GM12878 (cell line): ENCODE data around the gene AKAP13. TPM values are rescaled to one million over a fixed set of nuclear protein-coding genes. Genes with fewer than 3 reads are reported as not detected.

ENCODE experiments used
- ATAC-seq: fragments of 200-7000 bp; cut with Tn5 transposase; 3 replicates; pipeline ENCODE4 v1.9.1; 2020; ENCODE audit warnings: mild to moderate bottlenecking, moderate library complexity
- BruUV-seq: library from RNA; stranded (reverse); fragments of 400-500 nt; replicated peaks from 2 replicates; lab custom pipeline; 2021; lab: Mats Ljungman, UMichigan
- CTCF ChIA-PET: fragments of 300-600 bp; sonication (Branson Sonifier 250); formaldehyde crosslinking; extraction: SDS; loops from one replicate; lab custom pipeline; 2021; ENCODE audit warnings: inconsistent platforms; lab: Yijun Ruan, JAX
- POLR2A ChIA-PET: fragments of 350-600 bp; formaldehyde crosslinking; extraction: SDS; loops from one replicate; lab custom pipeline; 2021; ENCODE audit warnings: inconsistent platforms; lab: Charles Lee
- RAD21 ChIA-PET: fragments of 300-600 bp; sonication (Branson Sonifier 250); formaldehyde crosslinking; loops from one replicate; lab custom pipeline; 2023; ENCODE audit warnings: antibody characterized with exemption; ENCODE audit not compliant: unreplicated experiment; lab: Charles Lee
- SMC1A ChIA-PET: fragments of 300-600 bp; sonication (Branson Sonifier 250); formaldehyde crosslinking; loops from one replicate; lab custom pipeline; 2023; ENCODE audit not compliant: unreplicated experiment, uncharacterized antibody; lab: Charles Lee
- DNase-seq: peaks from one replicate; pipeline ENCODE4 v3.0.0-alpha.2; 2011; ENCODE audit warnings: low read depth, low spot score
- FAIRE-seq: peaks from 3 replicates; lab custom pipeline; 2011; peaks lifted over from hg19 to GRCh38; lab: Jason Lieb, UNC
- H2AFZ ChIP-seq: 2 replicates; pipeline ENCODE4 v1.6.0; 2011; ENCODE audit warnings: low read depth, low read length, control low read depth; ENCODE audit not compliant: control insufficient read depth
- H3K27ac ChIP-seq: 2 replicates; pipeline ENCODE4 v1.5.1; 2011; ENCODE audit warnings: control low read depth; ENCODE audit not compliant: control insufficient read depth, insufficient read depth
- H3K27me3 ChIP-seq, 2 experiments: replicated peaks in 1 of 2; 2 replicates each; pipeline versions ENCODE4 v1.6.0 to v1.6.1; 2011; ENCODE audit warnings: low read length in 1 of 2; ENCODE audit not compliant: control insufficient read depth in 2 of 2, insufficient read depth in 2 of 2
- H3K36me3 ChIP-seq, 2 experiments: 2 replicates each; pipeline ENCODE4 v1.5.1; 2011; ENCODE audit warnings: low read length in 1 of 2; ENCODE audit not compliant: control insufficient read depth in 2 of 2, insufficient read depth in 2 of 2
- H3K4me1 ChIP-seq: 2 replicates; pipeline ENCODE4 v1.6.1; 2011; ENCODE audit warnings: mild to moderate bottlenecking, low read length, moderate library complexity, mixed read lengths; ENCODE audit not compliant: control insufficient read depth, insufficient read depth
- H3K4me2 ChIP-seq: 2 replicates; pipeline ENCODE4 v1.6.0; 2011; ENCODE audit warnings: control low read depth; ENCODE audit not compliant: control insufficient read depth, insufficient read depth
- H3K4me3 ChIP-seq: fragments of 200-600 bp; sonication (generic); 2 replicates; pipeline ENCODE4 v1.5.1; 2016
- H3K79me2 ChIP-seq: 2 replicates; pipeline ENCODE4 v1.6.0; 2011; ENCODE audit warnings: low read length; ENCODE audit not compliant: control insufficient read depth, insufficient read depth
- H3K9ac ChIP-seq: 2 replicates; pipeline ENCODE4 v1.8.0; 2011; ENCODE audit warnings: low read length, control low read depth, mixed read lengths; ENCODE audit not compliant: control insufficient read depth, insufficient read depth
- H3K9me3 ChIP-seq: replicated peaks from 3 replicates; pipeline ENCODE4 v1.5.1; 2011; ENCODE audit warnings: mild to moderate bottlenecking, low read length; ENCODE audit not compliant: control insufficient read depth, insufficient read depth
- H4K20me1 ChIP-seq: 2 replicates; pipeline ENCODE4 v1.6.0; 2011; ENCODE audit not compliant: control insufficient read depth, insufficient read depth
- ASH2L ChIP-seq: fragments of 300-600, 200-600 bp; sonication (generic); IDR thresholded peaks from 2 replicates; pipeline ENCODE4 v1.6.1; 2017; ENCODE audit warnings: low read depth, mild to moderate bottlenecking, borderline replicate concordance
- CREB1 ChIP-seq: IDR thresholded peaks from 2 replicates; pipeline ENCODE4 v1.6.1; 2012; ENCODE audit warnings: low read depth, mild to moderate bottlenecking, inconsistent platforms
- CREM ChIP-seq: IDR thresholded peaks from 2 replicates; pipeline ENCODE4 v1.6.1; 2014; ENCODE audit warnings: antibody characterized with exemption, low read depth
- E2F4 ChIP-seq: IDR thresholded peaks from 2 replicates; pipeline ENCODE4 v1.6.1; 2012; ENCODE audit warnings: low read depth, low read length, improper control_type of control experiment
- EED ChIP-seq: sonication (generic); IDR thresholded peaks from 2 replicates; pipeline ENCODE4 v1.6.1; 2016; ENCODE audit warnings: antibody characterized with exemption, low read depth
- EGR1 ChIP-seq, 2 experiments: IDR thresholded peaks; 1 replicate in 1 of 2; 2 replicates in 1 of 2; pipeline ENCODE4 v1.6.1; 2011 to 2012; ENCODE audit warnings: low read depth in 2 of 2, low read length in 2 of 2, borderline replicate concordance in 1 of 2, mild to moderate bottlenecking in 1 of 2, moderate library complexity in 1 of 2
- IKZF2 ChIP-seq, 2 experiments: fragments of 450-650 bp; IDR thresholded peaks; 2 replicates each; pipeline ENCODE4 v1.6.1; 2017; ENCODE audit warnings: mild to moderate bottlenecking in 2 of 2, moderate library complexity in 2 of 2
- RUNX3 ChIP-seq: IDR thresholded peaks from 2 replicates; pipeline ENCODE4 v1.6.1; 2012; ENCODE audit warnings: low read length, inconsistent platforms
- TCF7 ChIP-seq: IDR thresholded peaks from 2 replicates; pipeline ENCODE4 v1.6.1; 2014; ENCODE audit warnings: antibody characterized with exemption, borderline replicate concordance
- WGBS: methylation state at CpG from one replicate; pipeline ENCODE4 v1.1.6; 2016; ENCODE audit warnings: low lambda C conversion rate; ENCODE audit not compliant: insufficient replicate concordance, insufficient coverage; ENCODE audit errors: missing lambda C conversion rate; 5-methylcytosine and 5-hydroxymethylcytosine counted together
- in situ Hi-C: fragments of 300-500 bp; cut with MboI; formaldehyde crosslinking; loops from 9 replicates; pipeline ENCODE4 v1.14.3; 2018; ENCODE audit warnings: mixed read lengths
- intact Hi-C: fragments of 100-400 bp; cut with micrococcal nuclease; formaldehyde crosslinking; loops from one replicate; pipeline ENCODE4 v1.14.2; 2022; ENCODE audit not compliant: unreplicated experiment
- polyA plus RNA-seq, 11 experiments: library from polyadenylated mRNA; depleted of rRNA in 4 of 11; unstranded in 6 of 11; stranded (reverse) in 5 of 11; fragments of >200 nt; fragmentation: Nextera tagmentation in 4 of 11; fragmentation: Illumina TruSeq in 1 of 11; extraction: Ambion mirVana in 4 of 11; extraction: Trizol in 1 of 11; gene quantifications; 1 replicate in 1 of 11; 2 replicates in 10 of 11; pipeline versions ENCODE4 v1.2.1 to v1.2.3, GENCODE V29; 2011 to 2016; ENCODE audit warnings: inconsistent platforms in 2 of 11, missing spikeins in 2 of 11, low read depth in 1 of 11
- total RNA-seq, 4 experiments: library from RNA; depleted of rRNA in 3 of 4; stranded (reverse); fragments of >200 nt in 3 of 4; fragmentation: Illumina TruSeq in 1 of 4; extraction: Trizol in 1 of 4; gene quantifications; 2 replicates each; pipeline versions ENCODE4 v1.2.1 to v1.2.3, GENCODE V29; 2013 to 2021

AKAP13 gene
- total and polyA plus RNA-seq, 10 of the 15 experiments (the other 5 are each of a cell fraction or from before 2014, with no cell fraction given): 14.4 to 74.9 (median 55.1) TPM

GRCh38 chr15:85618956-85619491 is 238.6 kb downstream of the AKAP13 start:
- peak; percentile 88 for ATAC-seq
- in situ Hi-C loops: no loop called here

More at GRCh38 chr15:85618956-85619491, 238.6 kb downstream of the AKAP13 start:
- TF ChIP-seq ASH2L: no peak
- TF ChIP-seq TCF7: peak; percentile 31; the same call in 1 of the 2 replicates
- TF ChIP-seq IKZF2 (IDR thresholded peaks at IDR 0.05): peak; percentile 41 to 42; a peak in 1 of 4 replicates
- 0 out of 2 replicates have a peak, but pooled peaks have one; percentile 16 for TF ChIP-seq CREB1
- 0 out of 2 replicates have a peak, but pooled peaks have one; percentile 19 for TF ChIP-seq CREM
- TF ChIP-seq RUNX3: peak; percentile 21; the same call in 1 of the 2 replicates
- TF ChIP-seq E2F4: no peak
- TF ChIP-seq EGR1 (IDR thresholded peaks at IDR 0.05; ENCODE audit: borderline replicate concordance in 1 of 2, low read depth in 2 of 2, low read length in 2 of 2): peak in 1 of 2 experiments; percentile 8; a peak in 1 of 3 replicates
- TF ChIP-seq EED: peak; percentile 46; the same call in 1 of the 2 replicates
- BruUV-seq: no TSS peak
- H3K4me2 ChIP-seq: peak overlapping the region; percentile 49
- no peaks in the 10 kb centered on the region for H3K27me3 ChIP-seq
- 2% methylated on average over 3 of the region's 8 CpGs for WGBS
- RAD21 ChIA-PET: interaction anchor here (0.6 to 2.2 kb wide), 8 partner anchors 32 to 303 kb away, joined by 3 to 14 read pairs (median 3); no protein-coding TSS in a partner anchor
- H4K20me1 ChIP-seq: no peaks in the 10 kb centered on the region
- SMC1A ChIA-PET: interaction anchor here (0.7 to 3.9 kb wide), 22 partner anchors 11 to 322 kb away, joined by 3 to 34 read pairs (median 4); no protein-coding TSS in a partner anchor
- peaks cover 0 to 7% of the 10 kb centered on the region in 2 experiments; a peak in 1 of 4 replicates for H3K36me3 ChIP-seq
- no peak overlapping the region for H3K4me3 ChIP-seq
- H3K9me3 ChIP-seq: no peaks in the 10 kb centered on the region
- H3K79me2 ChIP-seq: peaks cover 6% of the 10 kb centered on the region
- intact Hi-C loops: no loop called here
- H2AFZ ChIP-seq: no peak overlapping the region
- H3K4me1 ChIP-seq: peaks cover 14% of the 10 kb centered on the region
- POLR2A ChIA-PET: interaction anchor here (0.6 to 1.9 kb wide), 4 partner anchors 9 to 72 kb away, joined by 3 to 7 read pairs (median 4); no protein-coding TSS in a partner anchor
- FAIRE-seq (peak; percentile 44), DNase-seq (no peak)
- H3K27ac ChIP-seq: peak overlapping the region; percentile 34; the same call in 1 of the 2 replicates
- CTCF ChIA-PET: interaction anchor here (0.8 to 3.7 kb wide), 11 partner anchors 19 to 322 kb away, joined by 3 to 33 read pairs (median 4); no protein-coding TSS in a partner anchor
- H3K9ac ChIP-seq: no peak overlapping the region
